Uterus (tissue), 4 donors: ENCODE results near the gene P2RY11. TPM values are rescaled to one million over a fixed set of nuclear protein-coding genes. Genes with fewer than 3 reads are reported as not detected.

ENCODE experiments used
- DNase-seq, 2 donors: peaks; one replicate each; pipeline ENCODE4 v3.0.0-alpha.2; 2019 to 2020
- H3K27ac ChIP-seq, 2 donors: fragments of 200-600 bp; sonication (generic); 1 replicate in 1 of 2; 2 replicates in 1 of 2; pipeline ENCODE4 v1.5.1; 2016 to 2018
- H3K27me3 ChIP-seq, 2 donors: fragments of 200-600 bp; sonication (generic); one replicate each; pipeline ENCODE4 v1.5.1; 2018 to 2019; ENCODE audit warnings: control low read depth in 1 of 2
- H3K36me3 ChIP-seq, 2 donors: fragments of 200-600 bp; sonication (generic); one replicate each; pipeline ENCODE4 v1.5.1; 2019; ENCODE audit warnings: control low read depth in 1 of 2
- H3K4me1 ChIP-seq, 2 donors: fragments of 200-600 bp; sonication (generic); one replicate each; pipeline ENCODE4 v1.5.1; 2018 to 2019; ENCODE audit warnings: control low read depth in 1 of 2
- H3K4me3 ChIP-seq, 2 donors: fragments of 200-600 bp; sonication (generic); 1 replicate in 1 of 2; 2 replicates in 1 of 2; pipeline ENCODE4 v1.5.1; 2018 to 2019; ENCODE audit warnings: mild to moderate bottlenecking in 1 of 2
- H3K9me3 ChIP-seq, 2 donors: fragments of 200-600 bp; sonication (generic); one replicate each; pipeline ENCODE4 v1.5.1; 2019; ENCODE audit warnings: control low read depth in 1 of 2
- POLR2A ChIP-seq, 2 donors: fragments of 450-650 bp; IDR thresholded peaks; one replicate each; pipeline ENCODE4 v1.6.1; 2016; ENCODE audit warnings: antibody characterized with exemption in 2 of 2, mild to moderate bottlenecking in 1 of 2, moderate library complexity in 1 of 2
- intact Hi-C: fragments of 100-400 bp; cut with DNase I; formaldehyde crosslinking; loops from one replicate; pipeline ENCODE4 v1.15.1; 2023; ENCODE audit warnings: low total_unique reads
- small RNA-seq: library from RNA; depleted of rRNA; stranded (forward); fragments of <200 nt; gene quantifications from one replicate; pipeline ENCODE3, GENCODE V24; 2016
- total RNA-seq, 4 donors: library from RNA; depleted of rRNA in 3 of 4; stranded (reverse); fragments of >200 nt in 3 of 4; gene quantifications; one replicate each; pipeline versions ENCODE4 v1.1.0 to v1.2.4, GENCODE V29; 2014 to 2023
- TF ChIP-seq, protein P1 (sequence below), 4 experiments: fragments of 200-600 bp in 2 of 4; fragments of 450-650 bp in 2 of 4; sonication (generic) in 2 of 4; IDR thresholded peaks; one replicate each; pipeline ENCODE4 v1.5.1; 2016 to 2019; ENCODE audit warnings: antibody characterized with exemption in 4 of 4, mild to moderate bottlenecking in 2 of 4, moderate library complexity in 1 of 4
- donor health status: DM: yes; HTN: yes; CAD: no.

The P2RY11 gene
- total RNA-seq, 4 donors from 2014 or later: 0.51 to 19.1 (median 4.4) TPM

DNA sequence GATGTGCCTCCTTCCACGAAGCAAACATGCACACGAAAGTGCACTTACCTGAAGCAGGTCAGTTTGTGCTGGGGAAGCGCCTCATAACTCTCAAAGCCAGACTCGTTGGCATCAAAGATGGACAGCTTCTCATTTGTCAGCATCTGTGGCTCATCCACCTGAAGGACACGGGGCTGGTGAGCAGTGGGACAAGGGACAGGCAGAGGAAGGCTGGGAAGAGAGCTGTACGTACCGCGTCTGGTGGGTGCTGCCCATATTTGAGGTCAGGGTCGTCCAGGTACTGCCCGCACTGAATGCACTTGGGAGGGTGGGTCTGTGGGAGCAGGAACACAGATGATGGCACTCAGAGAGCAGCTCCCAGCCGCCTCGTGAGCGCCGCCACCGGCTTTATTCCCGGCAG is 48.1 kb downstream of the P2RY11 start:
- H3K27ac ChIP-seq: no peak overlapping the region
- H3K4me1 ChIP-seq: no peaks in the 10 kb centered on the region
- H3K36me3 ChIP-seq: no peaks in the 10 kb centered on the region
- H3K4me3 ChIP-seq: no peak overlapping the region
- H3K9me3 ChIP-seq: no peaks in the 10 kb centered on the region
- H3K27me3 ChIP-seq: no peaks in the 10 kb centered on the region
- DNase-seq: no peak
- TF ChIP-seq, protein P1, sequence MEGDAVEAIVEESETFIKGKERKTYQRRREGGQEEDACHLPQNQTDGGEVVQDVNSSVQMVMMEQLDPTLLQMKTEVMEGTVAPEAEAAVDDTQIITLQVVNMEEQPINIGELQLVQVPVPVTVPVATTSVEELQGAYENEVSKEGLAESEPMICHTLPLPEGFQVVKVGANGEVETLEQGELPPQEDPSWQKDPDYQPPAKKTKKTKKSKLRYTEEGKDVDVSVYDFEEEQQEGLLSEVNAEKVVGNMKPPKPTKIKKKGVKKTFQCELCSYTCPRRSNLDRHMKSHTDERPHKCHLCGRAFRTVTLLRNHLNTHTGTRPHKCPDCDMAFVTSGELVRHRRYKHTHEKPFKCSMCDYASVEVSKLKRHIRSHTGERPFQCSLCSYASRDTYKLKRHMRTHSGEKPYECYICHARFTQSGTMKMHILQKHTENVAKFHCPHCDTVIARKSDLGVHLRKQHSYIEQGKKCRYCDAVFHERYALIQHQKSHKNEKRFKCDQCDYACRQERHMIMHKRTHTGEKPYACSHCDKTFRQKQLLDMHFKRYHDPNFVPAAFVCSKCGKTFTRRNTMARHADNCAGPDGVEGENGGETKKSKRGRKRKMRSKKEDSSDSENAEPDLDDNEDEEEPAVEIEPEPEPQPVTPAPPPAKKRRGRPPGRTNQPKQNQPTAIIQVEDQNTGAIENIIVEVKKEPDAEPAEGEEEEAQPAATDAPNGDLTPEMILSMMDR (IDR thresholded peaks at IDR 0.05): no peak
- no peak for TF ChIP-seq POLR2A (IDR thresholded peaks at IDR 0.05)
- intact Hi-C loops: no loop called here

GRCh38 chr19:10163536-10163935 is 52.0 kb downstream of the P2RY11 start:
- no peak for TF ChIP-seq POLR2A (IDR thresholded peaks at IDR 0.05)
- TF ChIP-seq, protein P1 (IDR thresholded peaks at IDR 0.05): no peak
- Histone ChIP-seq H3K9me3 (no peaks in the 10 kb centered on the region), H3K36me3 (no peaks in the 10 kb centered on the region), H3K4me1 (no peaks in the 10 kb centered on the region), H3K4me3 (no peak overlapping the region), H3K27me3 (no peaks in the 10 kb centered on the region), H3K27ac (no peak overlapping the region)
- intact Hi-C loops: no loop called here
- no peak for DNase-seq

Small RNA genes within 50 kb of the gene (small RNA-seq; reads per million reads assigned to genes)
- gene SNORD105: 48.6 reads per million, percentile 93 among the genes with 10 or more reads in this experiment
- gene SNORD105B: 2,753 reads per million, percentile 99 among the genes with 10 or more reads in this experiment

Other genes with a start within 250 kb of the P2RY11 start
- gene OLFM2, start 175.2 kb upstream of the P2RY11 start, total RNA-seq: 100 to 1,000 TPM in 1 of 4 donors, 10 to 100 TPM in 1, 1 to 10 TPM in 1, not detected in 1; 4.6 to 114 (median 24.8) TPM
- gene COL5A3, start 101.2 kb upstream of the P2RY11 start, total RNA-seq: 10 to 100 TPM; 12.6 to 43.3 (median 25.6) TPM
- gene RDH8, start 98.2 kb upstream of the P2RY11 start, total RNA-seq: not detected
- gene SHFL, start 25.4 kb upstream of the P2RY11 start, total RNA-seq: 10 to 100 TPM; 23.2 to 79.2 (median 44.8) TPM
- gene ANGPTL6, start 9.0 kb upstream of the P2RY11 start, total RNA-seq: 1 to 10 TPM in 1 of 4 donors, not detected in 3; 5.5 TPM
- gene PPAN, start 5.3 kb upstream of the P2RY11 start, total RNA-seq: 10 to 100 TPM in 3 of 4 donors, 1 to 10 TPM in 1; 5.6 to 54.8 (median 26.1) TPM
- 100 to 1,000 TPM; 162 to 460 (median 226) TPM for gene EIF3G, start 8.2 kb downstream of the P2RY11 start, total RNA-seq
- gene DNMT1, start 83.3 kb downstream of the P2RY11 start, total RNA-seq: 100 to 1,000 TPM in 1 of 4 donors, 10 to 100 TPM in 3; 37.6 to 134 (median 67.9) TPM
- gene S1PR2, start 119.6 kb downstream of the P2RY11 start, total RNA-seq: 10 to 100 TPM in 3 of 4 donors, 1 to 10 TPM in 1; 1.3 to 32.5 (median 17.3) TPM
- gene MRPL4, start 140.5 kb downstream of the P2RY11 start, total RNA-seq: 10 to 100 TPM; 18.2 to 56.9 (median 31.1) TPM
- gene ICAM1, start 159.4 kb downstream of the P2RY11 start, total RNA-seq: 10 to 100 TPM in 3 of 4 donors, 1 to 10 TPM in 1; 6.5 to 32.8 (median 23.2) TPM
- under 1 TPM in 1 of 4 donors, not detected in 3; 0.41 TPM for gene ICAM4, start 175.3 kb downstream of the P2RY11 start, total RNA-seq
- gene ICAM5, start 178.3 kb downstream of the P2RY11 start, total RNA-seq: under 1 TPM in 3 of 4 donors, not detected in 1; 0.07 to 0.88 (median 0.29) TPM
- 1 to 10 TPM in 2 of 4 donors, not detected in 2; 1.0 to 2.5 TPM for gene ZGLP1, start 198.1 kb downstream of the P2RY11 start, total RNA-seq
- 10 to 100 TPM in 1 of 4 donors, 1 to 10 TPM in 3; 1.5 to 12.7 (median 4.9) TPM for gene FDX2, start 204.3 kb downstream of the P2RY11 start, total RNA-seq
- 10 to 100 TPM in 3 of 4 donors, 1 to 10 TPM in 1; 7.4 to 42.4 (median 16.4) TPM for gene RAVER1, start 221.8 kb downstream of the P2RY11 start, total RNA-seq
- gene ICAM3, start 227.9 kb downstream of the P2RY11 start, total RNA-seq: 10 to 100 TPM in 1 of 4 donors, 1 to 10 TPM in 3; 3.0 to 65.3 (median 6.2) TPM